Sciatic nerve (tissue), 2 donors: ENCODE measurements around the gene ETV7. TPM values are rescaled to one million over a fixed set of nuclear protein-coding genes. Genes with fewer than 3 reads are reported as not detected.
A peak's percentile ranks its signal among the peaks of the same experiment; 100 is the strongest.
"Not testable (repeated sequence)": the region's sequence is repeated elsewhere in the genome, so short reads cannot be mapped to it uniquely, and the experiment has no call there.

ENCODE experiments used
- ATAC-seq: fragments of 200-7000 bp; cut with Tn5 transposase; one replicate; pipeline ENCODE4 v1.9.1; 2020; ENCODE audit warnings: mild to moderate bottlenecking, moderate library complexity
- DNase-seq: peaks from one replicate; pipeline ENCODE4 v3.0.0-alpha.2; 2020; ENCODE audit warnings: low spot score
- intact Hi-C: fragments of 100-400 bp; cut with DNase I; formaldehyde crosslinking; loops from one replicate; pipeline ENCODE4 v1.14.2; 2022
- total RNA-seq: library from RNA; stranded (reverse); fragmentation: NEBNext Ultra II Directional; extraction: Animal tissue kit (Norgen Biotek cat#: 25700); gene quantifications from one replicate; pipeline ENCODE4 v1.2.1, GENCODE V29; 2021
- donor health status: DM: no; HTN: no; CAD: no.
- donor health status: DM: no; HTN: no; CAD: no.

Gene ETV7
- total RNA-seq: 6.7 TPM

DNA sequence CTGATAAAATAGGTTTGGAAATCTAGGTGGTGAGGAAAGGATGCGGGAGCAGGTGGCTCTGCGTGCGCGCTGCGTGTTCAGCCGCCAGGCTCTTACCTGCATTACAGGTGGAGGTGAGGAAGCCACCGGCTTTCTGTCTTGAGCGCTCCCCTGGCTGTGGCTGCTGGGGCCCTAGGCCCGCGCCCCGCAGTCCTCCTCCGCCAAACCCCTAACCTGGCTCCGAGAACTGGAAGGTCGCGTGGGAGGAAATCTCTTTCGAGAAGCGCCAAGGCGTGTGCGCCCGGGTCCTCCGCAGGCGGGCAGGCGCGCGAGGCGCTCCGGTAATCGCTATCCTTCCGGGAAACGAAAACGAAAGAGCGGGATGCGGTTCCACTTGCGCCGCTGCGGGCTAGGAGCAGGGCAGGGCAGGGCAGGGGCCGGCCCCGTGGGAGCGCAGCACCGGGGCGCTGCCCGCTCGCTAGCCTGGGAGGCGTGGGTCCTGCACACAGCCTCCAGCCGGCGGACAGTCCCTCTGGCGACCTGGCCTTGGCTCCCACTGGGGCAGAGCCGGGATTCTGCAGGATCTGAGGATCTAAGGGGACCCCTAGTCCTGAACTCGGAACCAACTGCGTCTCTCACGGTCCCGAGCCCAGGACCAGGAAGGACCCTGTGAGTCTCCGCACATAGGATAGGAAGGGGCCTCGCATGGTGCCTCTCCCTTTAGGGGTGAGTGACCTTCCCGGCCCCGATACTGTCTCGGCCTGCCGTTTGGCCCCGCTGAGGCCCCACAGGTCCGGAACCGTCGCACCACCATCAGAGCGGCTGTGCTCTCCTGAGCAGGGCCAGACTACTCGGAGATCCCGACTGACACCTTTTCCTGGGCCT is at the start of gene ETV7:
ETV7 (minus strand) TSS at position 230 of the 864 bp plus-strand sequence; CDS start at position 102, 128 bp downstream.
- peak; percentile 63 for DNase-seq
- peak; percentile 76 for ATAC-seq
- intact Hi-C loops: no loop called here

DNA sequence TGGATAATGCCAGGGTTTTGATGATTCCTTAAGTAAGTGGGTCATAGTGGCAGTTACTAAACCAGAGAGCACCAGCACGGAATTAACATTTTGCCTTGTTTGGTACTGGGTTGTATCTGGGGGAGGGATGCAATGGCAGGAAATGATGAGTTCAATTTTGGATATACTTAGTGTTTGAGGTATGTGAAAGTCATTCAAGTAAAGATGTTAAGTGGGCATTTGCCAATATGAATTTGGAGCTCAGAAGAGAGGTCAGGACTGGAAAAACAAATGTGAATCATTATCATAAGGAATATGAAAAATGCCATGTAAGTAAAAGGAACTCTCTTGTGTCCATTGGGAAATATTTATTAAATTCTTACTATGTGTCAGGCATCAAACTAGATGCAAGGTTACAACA is 49.0 kb upstream of the ETV7 start:
- intact Hi-C loops: no loop called here
- no peak for ATAC-seq
- no peak for DNase-seq

DNA sequence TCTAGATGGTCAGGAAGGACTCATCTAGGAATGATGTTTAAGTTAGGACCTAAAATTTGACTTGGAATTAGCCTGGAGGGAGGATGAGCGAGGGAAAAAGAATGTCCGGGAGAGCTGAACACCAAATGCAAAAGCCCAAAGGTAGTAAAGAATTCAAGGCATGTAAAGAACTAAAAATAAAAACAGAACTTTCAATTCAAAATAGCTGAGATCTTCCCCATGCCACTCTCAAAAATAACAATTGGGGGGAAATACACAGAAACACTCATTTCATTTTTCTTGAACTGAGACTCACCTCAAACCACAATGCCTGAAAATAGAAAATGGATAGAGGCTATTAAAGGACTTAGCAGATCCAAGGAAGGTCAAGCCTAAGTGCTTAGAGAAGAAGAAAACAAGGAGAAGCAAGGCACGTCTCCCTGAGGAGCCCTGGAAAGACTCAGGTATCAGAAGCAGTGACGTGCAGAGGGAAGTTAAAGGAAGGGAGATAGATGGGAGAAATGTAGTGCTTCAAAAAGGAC is 44.7 kb upstream of the ETV7 start:
- intact Hi-C loops: no loop called here
- ATAC-seq: peak; percentile 65
- DNase-seq: no peak

DNA sequence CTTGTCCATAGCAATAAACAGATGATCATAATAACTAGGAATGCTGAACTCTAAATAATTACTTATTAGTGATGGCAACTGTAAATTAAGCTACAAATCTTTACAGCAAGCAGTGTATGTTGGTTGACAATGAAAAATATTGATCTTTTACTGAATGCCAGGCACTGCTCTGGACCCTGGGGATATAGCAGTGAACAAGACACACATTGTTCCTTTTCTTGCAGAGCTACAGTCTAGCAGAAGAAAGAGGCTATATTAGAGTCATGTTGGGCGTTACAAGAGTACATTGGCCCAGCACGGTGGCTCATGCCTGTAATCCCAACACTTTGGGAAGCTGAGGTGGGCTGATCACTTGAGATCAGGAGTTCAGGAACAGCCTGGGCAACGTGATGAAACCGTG is 43.7 kb upstream of the ETV7 start:
- intact Hi-C loops: no loop called here
- no peak for ATAC-seq
- no peak for DNase-seq

DNA sequence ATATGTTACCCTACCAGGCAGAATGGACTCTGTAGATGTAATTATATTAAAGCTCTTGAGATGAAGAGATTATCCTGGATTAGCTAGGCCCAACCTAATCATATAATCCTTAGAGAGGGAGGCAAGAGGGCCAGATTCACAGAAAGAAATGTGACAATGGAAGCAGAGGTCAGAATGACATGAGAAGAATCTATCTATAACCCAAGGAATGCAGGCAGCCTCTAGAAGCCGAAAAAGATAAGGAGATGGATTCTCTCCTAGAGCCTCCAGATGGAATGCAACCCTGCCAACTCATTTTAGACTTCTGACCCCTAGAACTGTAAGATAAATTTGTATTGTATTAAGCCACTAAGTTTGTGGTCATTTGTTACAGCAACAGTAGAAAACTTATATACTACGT is 42.9 kb upstream of the ETV7 start:
- intact Hi-C loops: no loop called here
- ATAC-seq (no peak), DNase-seq (no peak)

DNA sequence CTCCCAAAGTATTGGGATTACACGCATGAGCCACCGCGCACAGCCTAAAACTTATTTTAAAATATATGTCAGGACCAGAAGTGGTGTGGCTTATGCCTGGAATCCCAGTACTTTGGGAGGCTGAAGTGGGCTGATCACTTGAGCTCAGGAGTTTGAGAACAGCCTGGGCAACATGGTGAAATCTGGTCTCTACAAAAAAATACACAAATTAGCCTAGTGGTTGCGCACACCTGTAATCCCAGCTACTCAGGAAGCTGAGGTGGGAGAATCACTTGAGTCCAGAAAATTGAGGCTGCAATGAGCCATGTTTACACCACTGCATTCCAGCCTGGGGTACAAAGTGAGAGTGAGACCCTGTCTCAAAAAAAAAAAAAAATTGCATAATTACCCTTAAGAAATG is 41.4 kb upstream of the ETV7 start:
- ATAC-seq (no peak), DNase-seq (no peak)
- intact Hi-C loops: no loop called here

DNA sequence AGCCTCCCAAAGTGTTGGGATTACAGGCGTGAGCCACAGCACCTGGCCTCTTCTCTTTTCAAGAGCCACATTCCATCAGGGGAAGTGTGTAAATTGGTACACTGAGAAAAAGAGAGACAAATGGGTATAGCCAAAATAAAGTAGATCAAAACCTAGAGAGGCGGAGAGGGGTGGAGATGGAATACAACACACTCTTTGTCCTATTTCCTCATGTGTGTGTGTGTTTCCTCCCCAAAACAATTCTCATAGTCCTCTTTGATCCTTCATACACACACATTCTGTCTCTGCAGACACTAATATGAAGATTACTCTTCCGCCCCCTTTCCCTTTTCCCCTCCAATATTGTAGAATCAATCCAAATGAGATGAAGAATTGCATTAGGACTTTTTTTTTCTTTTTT is 39.2 kb upstream of the ETV7 start:
- no peak for DNase-seq
- intact Hi-C loops: no loop called here
- no peak for ATAC-seq

DNA sequence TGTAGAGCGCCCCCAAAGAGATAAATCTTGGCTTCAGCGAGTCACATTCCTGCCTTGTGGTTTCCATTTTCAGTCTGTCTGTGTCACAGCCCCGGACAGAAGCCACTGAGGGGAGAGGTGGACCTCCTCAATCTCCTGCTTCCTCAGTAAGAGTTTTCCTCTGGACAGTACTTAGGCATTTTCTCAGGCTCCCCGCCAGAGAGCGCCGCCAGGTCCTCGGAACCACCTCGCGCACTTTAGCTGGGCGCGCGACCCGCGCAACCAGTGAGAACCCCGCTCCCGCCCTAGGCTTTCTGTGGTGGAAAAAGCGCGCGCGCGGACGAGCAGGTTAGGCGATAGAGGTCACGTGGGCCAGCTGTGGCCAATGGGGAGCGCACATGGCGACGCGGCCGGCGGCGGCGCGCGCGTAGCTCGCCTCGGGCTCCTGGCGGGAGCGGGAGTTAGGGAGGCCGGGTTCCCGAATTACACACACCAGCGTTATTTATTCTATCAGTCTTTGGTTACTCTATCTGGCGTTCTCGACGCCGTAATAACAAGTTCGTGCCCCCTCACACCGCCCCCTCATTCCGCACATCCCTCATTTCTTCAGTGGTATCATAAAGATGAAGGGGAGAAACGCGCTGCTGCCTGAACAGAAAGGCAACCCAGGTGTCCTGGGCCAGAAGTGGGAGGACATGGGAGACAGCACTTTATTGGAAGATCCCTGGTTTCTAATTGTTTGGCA is 35.8 kb upstream of the ETV7 start:
- intact Hi-C loops: no loop called here
- DNase-seq: peak; percentile 99
- peak; percentile 100 for ATAC-seq

DNA sequence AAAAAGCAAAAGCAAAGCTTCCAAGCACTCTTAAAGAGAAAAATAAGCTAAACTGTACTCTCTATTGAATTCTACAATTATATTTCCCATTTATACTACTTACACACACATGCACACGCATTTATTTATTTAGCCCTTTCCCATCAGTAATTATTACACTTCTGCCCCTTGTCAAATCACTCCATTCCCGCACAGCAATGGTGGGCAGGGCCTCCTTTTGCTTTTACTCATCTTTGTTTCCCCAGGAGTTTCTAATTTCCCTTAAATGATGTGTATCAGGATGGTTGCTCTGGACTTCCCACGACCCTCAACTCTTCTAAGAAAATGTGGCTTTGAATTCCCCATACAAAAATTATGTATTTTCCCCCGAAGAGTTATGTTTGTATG is 35.2 kb upstream of the ETV7 start:
- ATAC-seq (peak; percentile 6), DNase-seq (no peak)
- intact Hi-C loops: no loop called here

DNA sequence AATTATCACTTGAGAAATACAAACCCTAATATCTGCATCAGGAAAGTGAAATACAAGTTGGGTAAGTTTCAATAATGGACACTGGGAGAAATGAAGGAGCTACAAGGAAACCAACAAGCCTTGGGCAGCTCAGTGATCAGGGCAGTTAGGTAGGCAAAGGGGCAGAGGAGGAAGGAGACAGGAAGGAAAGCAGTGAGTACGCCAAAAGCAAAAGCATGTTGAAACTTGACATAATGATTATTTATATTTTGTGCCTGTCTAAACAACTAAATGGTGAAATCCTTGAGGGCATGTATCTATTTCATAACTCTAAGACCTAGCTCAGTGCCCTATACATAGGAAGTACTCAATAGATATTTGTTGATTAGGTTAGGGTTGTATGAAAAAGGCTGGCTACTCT is 31.8 kb upstream of the ETV7 start:
- DNase-seq: no peak
- ATAC-seq: no peak
- intact Hi-C loops: no loop called here

DNA sequence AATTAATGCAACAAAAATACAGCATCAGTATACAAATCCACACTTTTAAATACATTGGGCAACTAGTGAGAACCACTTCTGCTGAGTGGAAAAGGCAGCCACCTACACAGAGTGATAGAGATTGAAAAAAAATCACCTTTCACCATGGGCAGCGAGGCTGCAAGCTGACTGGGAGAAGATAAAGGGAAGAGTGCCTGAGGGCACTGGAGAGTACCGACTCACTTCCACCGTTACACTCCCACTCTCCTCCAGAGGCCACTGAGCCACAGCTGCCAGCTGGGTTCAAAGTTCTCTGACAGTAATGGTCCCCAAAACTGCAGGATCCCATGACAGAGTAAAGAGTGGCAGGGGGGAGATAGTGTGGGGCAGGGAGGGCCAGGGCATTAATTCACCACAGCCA is 31.1 kb upstream of the ETV7 start:
- no peak for ATAC-seq
- intact Hi-C loops: no loop called here
- no peak for DNase-seq

DNA sequence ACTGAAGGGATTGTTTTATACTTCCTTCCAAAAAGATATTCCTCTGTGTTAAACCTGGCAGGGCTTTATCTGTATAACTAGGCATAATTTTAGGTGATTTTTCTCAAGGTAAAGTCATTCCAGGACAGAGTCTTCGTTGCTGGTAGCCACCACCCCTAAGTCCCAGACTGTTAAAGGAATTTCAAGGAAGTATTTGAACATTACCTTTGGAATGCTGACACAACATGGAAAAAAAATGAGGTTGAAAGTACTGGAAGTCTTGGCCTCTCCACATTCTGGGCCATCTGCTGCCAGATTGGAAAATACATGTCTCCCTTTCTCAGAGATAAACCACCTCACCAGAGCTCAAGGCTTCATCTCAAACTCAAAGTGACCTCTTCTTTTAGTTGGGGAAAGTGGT is 27.0 kb upstream of the ETV7 start:
- ATAC-seq (no peak), DNase-seq (no peak)
- intact Hi-C loops: no loop called here

DNA sequence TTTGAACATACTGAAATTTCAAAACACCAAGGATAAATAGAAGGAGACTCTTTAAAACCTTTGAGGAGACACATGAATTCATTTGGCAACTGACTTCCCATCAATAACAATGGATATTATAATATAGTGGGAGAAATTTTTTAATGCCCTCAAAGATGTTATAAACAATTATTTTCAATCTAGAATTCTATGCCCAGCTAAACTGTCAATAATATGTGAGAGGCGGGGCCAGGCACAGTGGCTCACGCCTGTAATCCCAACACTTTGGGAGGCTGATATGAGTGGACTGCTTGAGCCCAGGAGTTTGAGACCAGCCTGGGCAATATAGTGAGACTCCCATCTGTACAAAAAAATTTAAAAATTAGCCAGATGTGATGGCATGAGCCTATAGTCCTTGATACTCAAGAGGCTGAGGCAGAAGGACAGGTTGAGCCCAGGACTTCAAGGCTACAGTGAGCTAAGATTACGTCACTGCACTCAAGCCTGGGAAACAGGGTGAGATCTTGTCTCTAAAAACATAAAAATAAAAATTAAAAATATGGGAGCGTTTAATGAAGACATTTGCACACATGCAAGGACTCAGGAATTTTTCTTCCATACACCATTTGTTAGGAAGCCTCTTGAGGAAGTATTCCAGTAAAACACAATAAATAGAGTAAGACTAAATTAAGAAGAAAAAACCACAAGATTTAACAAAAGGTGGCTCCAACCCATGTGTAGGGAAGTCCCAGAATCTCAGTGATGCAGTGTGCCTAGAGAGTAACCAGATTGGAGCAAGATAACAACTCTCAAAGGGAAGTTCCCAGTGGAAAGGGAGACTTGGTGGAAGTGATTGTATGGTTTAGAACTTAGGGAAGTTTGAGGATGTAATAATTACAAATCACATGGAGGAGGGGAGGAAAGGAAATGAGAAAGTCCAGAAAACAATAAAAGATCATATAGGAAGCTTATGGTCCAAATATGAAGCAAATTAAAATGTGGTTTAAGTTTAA is 26.3 kb upstream of the ETV7 start:
- no peak for DNase-seq
- intact Hi-C loops: no loop called here
- ATAC-seq: no peak

DNA sequence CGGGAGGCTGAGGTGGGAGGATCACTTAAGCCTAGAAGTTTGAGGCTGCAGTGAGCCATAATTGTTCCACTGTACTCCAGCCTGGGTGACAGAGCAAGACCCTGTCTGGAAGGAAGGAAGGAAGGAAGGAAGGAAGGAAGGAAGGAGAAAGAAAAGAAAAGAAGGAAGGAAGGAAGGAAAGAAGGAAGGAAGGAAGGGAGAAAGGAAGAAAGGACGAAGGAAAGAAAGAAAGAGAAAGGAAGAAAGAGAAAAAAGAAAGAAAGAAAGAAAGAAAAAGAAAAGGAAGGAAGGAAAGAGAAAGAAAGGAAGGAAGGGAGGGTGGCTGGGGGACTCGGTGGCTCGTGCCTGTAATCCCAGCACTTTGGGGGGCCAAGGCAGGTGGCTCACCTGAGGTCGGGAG is 22.2 kb upstream of the ETV7 start:
- DNase-seq, ATAC-seq, intact Hi-C loops: not testable (repeated sequence)

DNA sequence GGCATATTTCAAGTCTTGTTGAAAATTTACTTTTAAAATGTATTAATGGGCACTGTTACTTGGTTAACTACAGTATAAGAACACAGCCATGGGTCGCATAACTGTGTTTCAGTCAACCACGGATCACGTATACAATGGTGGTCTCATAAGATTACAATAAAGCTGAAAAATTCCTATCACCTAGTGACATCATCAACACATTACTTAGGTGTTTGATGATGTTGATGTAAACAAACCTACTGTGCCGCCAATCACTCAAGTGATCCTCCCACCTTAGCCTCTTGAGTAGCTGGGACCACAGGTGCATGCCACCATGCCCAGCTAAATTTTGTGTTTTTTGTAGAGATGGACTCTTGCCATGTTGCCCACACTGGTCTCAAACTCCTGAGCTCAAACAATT is 16.7 kb upstream of the ETV7 start:
- intact Hi-C loops: no loop called here

DNA sequence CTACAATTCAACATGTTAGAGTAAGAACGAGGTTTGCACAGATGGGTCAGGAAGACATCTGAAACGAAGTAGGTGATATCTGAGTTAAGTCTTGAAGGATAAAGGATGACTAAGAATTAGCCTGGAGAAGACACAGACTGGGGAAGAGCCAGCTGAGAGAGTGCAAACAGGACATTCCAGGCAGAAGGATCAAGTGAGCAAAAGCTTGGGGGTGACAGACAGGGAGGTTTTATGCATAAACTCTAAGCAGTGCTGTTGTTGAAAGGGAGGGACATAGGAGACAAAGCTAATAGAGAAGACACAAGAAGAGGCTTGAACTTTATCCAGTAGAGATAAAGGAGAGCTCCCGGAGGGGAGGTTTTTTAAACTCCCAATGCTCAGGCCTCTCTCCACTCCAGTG is 15.0 kb upstream of the ETV7 start:
- ATAC-seq: no peak
- no peak for DNase-seq
- intact Hi-C loops: no loop called here

More for the DNA sequence above, 16.7 kb upstream of the ETV7 start:
- no peak for ATAC-seq
- DNase-seq: no peak

DNA sequence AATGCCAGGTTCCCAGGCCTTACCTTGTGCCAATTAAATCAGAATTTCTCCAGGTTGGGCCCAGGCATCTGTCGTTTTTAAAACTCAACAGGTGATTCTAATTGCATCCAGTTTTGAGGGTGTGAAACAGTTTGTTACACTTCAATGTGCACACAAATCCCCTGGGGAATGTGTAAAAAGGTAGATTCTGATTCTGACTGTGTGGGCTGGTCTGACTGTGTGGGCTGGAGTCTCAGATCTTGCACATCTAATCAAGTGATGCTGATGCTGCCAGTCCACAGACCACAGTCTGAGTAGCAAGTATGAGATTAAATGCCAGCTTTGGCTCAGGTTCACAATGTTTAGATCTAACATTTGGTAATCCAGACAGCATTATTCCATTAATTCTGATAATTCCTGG is 12.5 kb upstream of the ETV7 start:
- intact Hi-C loops: no loop called here
- DNase-seq (no peak), ATAC-seq (no peak)

DNA sequence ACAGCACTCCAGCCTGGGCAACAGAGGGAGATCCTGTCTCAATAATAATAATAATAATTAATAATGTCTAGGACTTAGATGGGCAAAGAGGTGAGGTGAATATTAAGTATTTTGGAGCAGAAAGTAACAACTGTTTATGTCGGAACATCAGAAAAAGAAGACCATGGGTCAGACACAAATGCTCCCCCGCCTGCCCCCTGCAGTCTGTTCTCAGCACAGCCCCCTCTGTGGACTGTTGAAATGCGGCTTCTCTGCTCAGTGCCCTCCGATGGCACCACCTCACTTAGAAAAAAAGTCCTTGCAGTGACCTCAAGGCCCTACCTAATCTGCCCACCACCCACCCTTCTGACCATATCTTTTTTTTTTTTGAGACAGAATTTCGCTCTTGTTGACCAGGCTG is 5.2 kb upstream of the ETV7 start:
- ATAC-seq (no peak), DNase-seq (peak; percentile 7)
- intact Hi-C loops: no loop called here

DNA sequence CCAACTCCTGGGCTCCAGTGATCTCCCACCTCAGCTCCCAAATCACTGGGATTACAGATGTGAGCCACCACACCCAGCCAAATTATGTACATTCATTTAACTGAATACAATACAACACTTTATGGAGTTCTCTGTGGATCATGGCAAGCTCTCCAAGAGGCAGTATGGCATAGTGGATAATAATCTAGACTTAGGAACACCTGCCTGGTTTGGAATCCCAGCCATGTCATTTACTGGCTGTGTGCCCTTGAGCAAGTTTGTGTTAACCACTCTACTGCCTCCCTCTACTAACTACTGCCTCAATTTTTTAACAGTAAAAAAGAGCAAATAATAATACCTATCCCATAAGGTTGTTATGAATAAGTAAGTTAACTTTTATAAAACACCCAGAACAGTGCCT is 1.9 kb upstream of the ETV7 start:
- ATAC-seq (no peak), DNase-seq (peak; percentile 9)
- intact Hi-C loops: no loop called here
